Measurements from ENCODE around the gene EFL1.
"Not testable (repeated sequence)": the region's sequence is repeated elsewhere in the genome, so short reads cannot be mapped to it uniquely, and the experiment has no call there.

The EFL1 gene

GRCh38 chr15:82196353-82196752 is 66.2 kb downstream of the EFL1 start:
- peaks cover 4% of the 10 kb centered on the region for H3K4me1 Mint-ChIP-seq (ENCODE audit: low read depth)
- peaks cover 30% of the 10 kb centered on the region for H3K36me3 Mint-ChIP-seq (ENCODE audit: low read depth)
- H3K4me3 Mint-ChIP-seq, result no peak overlapping the region
- H3K27ac Mint-ChIP-seq, result no peak overlapping the region
- DNase-seq, result no peak
- H3K27me3 Mint-ChIP-seq, result no peaks in the 10 kb centered on the region
- H3K9me3 Mint-ChIP-seq, result no peaks in the 10 kb centered on the region

- H3K27me3 Mint-ChIP-seq; H3K9me3 Mint-ChIP-seq; DNase-seq; H3K4me3 Mint-ChIP-seq; H3K4me1 Mint-ChIP-seq (ENCODE audit: low read depth); H3K27ac Mint-ChIP-seq: not testable (repeated sequence)
- H3K36me3 Mint-ChIP-seq (ENCODE audit: low read depth), result peaks cover 30% of the 10 kb centered on the region
These were observed 66.7 kb downstream of the EFL1 start for GRCh38 chr15:82195818-82196217.

- not testable (repeated sequence) for H3K9me3 Mint-ChIP-seq
These were observed 68.0 kb downstream of the EFL1 start for GRCh38 chr15:82194488-82194887.

GRCh38 chr15:82193435-82193834 is 69.1 kb downstream of the EFL1 start:
- H3K4me3 Mint-ChIP-seq; DNase-seq; H3K27me3 Mint-ChIP-seq; H3K27ac Mint-ChIP-seq; H3K4me1 Mint-ChIP-seq (ENCODE audit: low read depth); H3K9me3 Mint-ChIP-seq: not testable (repeated sequence)
- H3K36me3 Mint-ChIP-seq (ENCODE audit: low read depth), result peaks cover 32% of the 10 kb centered on the region

More at GRCh38 chr15:82194488-82194887, 68.0 kb downstream of the EFL1 start:
- H3K27me3 Mint-ChIP-seq; H3K4me1 Mint-ChIP-seq (ENCODE audit: low read depth); DNase-seq; H3K4me3 Mint-ChIP-seq; H3K27ac Mint-ChIP-seq: not testable (repeated sequence)
- peaks cover 34% of the 10 kb centered on the region for H3K36me3 Mint-ChIP-seq (ENCODE audit: low read depth)

- H3K4me3 Mint-ChIP-seq; DNase-seq; H3K27me3 Mint-ChIP-seq; H3K9me3 Mint-ChIP-seq; H3K27ac Mint-ChIP-seq; H3K4me1 Mint-ChIP-seq (ENCODE audit: low read depth): not testable (repeated sequence)
- peaks cover 24% of the 10 kb centered on the region for H3K36me3 Mint-ChIP-seq (ENCODE audit: low read depth)
These were observed 70.1 kb downstream of the EFL1 start for GRCh38 chr15:82192394-82192793.

- peaks cover 11% of the 10 kb centered on the region for H3K36me3 Mint-ChIP-seq (ENCODE audit: low read depth)
- H3K9me3 Mint-ChIP-seq, result no peaks in the 10 kb centered on the region
- H3K27me3 Mint-ChIP-seq, result no peaks in the 10 kb centered on the region
- H3K27ac Mint-ChIP-seq, result no peak overlapping the region
- H3K4me1 Mint-ChIP-seq (ENCODE audit: low read depth), result no peaks in the 10 kb centered on the region
- no peak for DNase-seq
- no peak overlapping the region for H3K4me3 Mint-ChIP-seq
These were observed 75.7 kb downstream of the EFL1 start for GRCh38 chr15:82186719-82187406.

GRCh38 chr15:82186161-82186560 is 76.4 kb downstream of the EFL1 start:
- Mint-ChIP-seq H3K27ac (no peak overlapping the region), H3K9me3 (no peaks in the 10 kb centered on the region), H3K4me3 (no peak overlapping the region), H3K27me3 (no peaks in the 10 kb centered on the region), H3K4me1 (ENCODE audit: low read depth) (no peaks in the 10 kb centered on the region), H3K36me3 (ENCODE audit: low read depth) (peaks cover 16% of the 10 kb centered on the region)
- DNase-seq, result no peak

- no peaks in the 10 kb centered on the region for H3K9me3 Mint-ChIP-seq
- no peak overlapping the region for H3K27ac Mint-ChIP-seq
- H3K4me3 Mint-ChIP-seq, result no peak overlapping the region
- no peaks in the 10 kb centered on the region for H3K27me3 Mint-ChIP-seq
- no peaks in the 10 kb centered on the region for H3K4me1 Mint-ChIP-seq (ENCODE audit: low read depth)
- peaks cover 17% of the 10 kb centered on the region for H3K36me3 Mint-ChIP-seq (ENCODE audit: low read depth)
- no peak for DNase-seq
These were observed 77.8 kb downstream of the EFL1 start for GRCh38 chr15:82184776-82185175.

GRCh38 chr15:82184355-82184754 is 78.2 kb downstream of the EFL1 start:
- no peaks in the 10 kb centered on the region for H3K9me3 Mint-ChIP-seq
- H3K27me3 Mint-ChIP-seq, result no peaks in the 10 kb centered on the region
- peaks cover 17% of the 10 kb centered on the region for H3K36me3 Mint-ChIP-seq (ENCODE audit: low read depth)
- H3K27ac Mint-ChIP-seq, result no peak overlapping the region
- H3K4me1 Mint-ChIP-seq (ENCODE audit: low read depth), result no peaks in the 10 kb centered on the region
- H3K4me3 Mint-ChIP-seq, result no peak overlapping the region
- DNase-seq, result no peak

- H3K4me1 Mint-ChIP-seq (ENCODE audit: low read depth), result peaks cover under 1% of the 10 kb centered on the region
- H3K9me3 Mint-ChIP-seq, result no peaks in the 10 kb centered on the region
- no peaks in the 10 kb centered on the region for H3K27me3 Mint-ChIP-seq
- peaks cover 19% of the 10 kb centered on the region for H3K36me3 Mint-ChIP-seq (ENCODE audit: low read depth)
- H3K4me3 Mint-ChIP-seq, result no peak overlapping the region
- no peak for DNase-seq
- no peak overlapping the region for H3K27ac Mint-ChIP-seq
These were observed 79.2 kb downstream of the EFL1 start for GRCh38 chr15:82183121-82184031.

- Mint-ChIP-seq H3K4me3 (no peak overlapping the region), H3K4me1 (ENCODE audit: low read depth) (peaks cover 11% of the 10 kb centered on the region), H3K27ac (no peak overlapping the region), H3K9me3 (no peaks in the 10 kb centered on the region), H3K27me3 (no peaks in the 10 kb centered on the region), H3K36me3 (ENCODE audit: low read depth) (peaks cover 20% of the 10 kb centered on the region)
- DNase-seq, result no peak
These were observed 81.2 kb downstream of the EFL1 start for GRCh38 chr15:82181371-82181770.

- peaks cover 19% of the 10 kb centered on the region for H3K36me3 Mint-ChIP-seq (ENCODE audit: low read depth)
- no peak overlapping the region for H3K4me3 Mint-ChIP-seq
- H3K4me1 Mint-ChIP-seq (ENCODE audit: low read depth), result peaks cover 11% of the 10 kb centered on the region
- H3K9me3 Mint-ChIP-seq, result no peaks in the 10 kb centered on the region
- H3K27me3 Mint-ChIP-seq, result no peaks in the 10 kb centered on the region
- DNase-seq, result no peak
- no peak overlapping the region for H3K27ac Mint-ChIP-seq
These were observed 84.5 kb downstream of the EFL1 start for GRCh38 chr15:82178061-82178460.

- no peak overlapping the region for H3K4me3 Mint-ChIP-seq
- H3K36me3 Mint-ChIP-seq (ENCODE audit: low read depth), result peaks cover 19% of the 10 kb centered on the region
- no peak for DNase-seq
- H3K9me3 Mint-ChIP-seq, result no peaks in the 10 kb centered on the region
- no peak overlapping the region for H3K27ac Mint-ChIP-seq
- H3K4me1 Mint-ChIP-seq (ENCODE audit: low read depth), result peaks cover 11% of the 10 kb centered on the region
- H3K27me3 Mint-ChIP-seq, result no peaks in the 10 kb centered on the region
These were observed 85.1 kb downstream of the EFL1 start for GRCh38 chr15:82177291-82178010.

- no peaks in the 10 kb centered on the region for H3K9me3 Mint-ChIP-seq
- peaks cover 13% of the 10 kb centered on the region for H3K36me3 Mint-ChIP-seq (ENCODE audit: low read depth)
- H3K27me3 Mint-ChIP-seq, result no peaks in the 10 kb centered on the region
- DNase-seq, result no peak
- no peak overlapping the region for H3K4me3 Mint-ChIP-seq
- peaks cover 11% of the 10 kb centered on the region for H3K4me1 Mint-ChIP-seq (ENCODE audit: low read depth)
- H3K27ac Mint-ChIP-seq, result no peak overlapping the region
These were observed 86.0 kb downstream of the EFL1 start for GRCh38 chr15:82176542-82176941.

Data from activated T-cell treated with anti-CD3 and anti-CD28 coated beads, Interleukin-2, amount 50 U/mL, for 24 hours (primary cell).